ENCODE data around the gene SPPL2C. TPM values are rescaled to one million over a fixed set of nuclear protein-coding genes. Genes with fewer than 3 reads are reported as not detected.

Gene SPPL2C
- polyA plus RNA-seq, 3 donors = not detected

Other genes with a start within 250 kb of the SPPL2C start
- under 1 TPM in 1 of 3 donors, not detected in 2; 0.39 TPM for gene CRHR1, start 60.6 kb upstream of the SPPL2C start, polyA plus RNA-seq (ENCODE audit: insufficient read length in 3 of 3)
- 1 to 10 TPM; 7.1 to 8.1 (median 7.4) TPM for gene MAPT, start 49.7 kb downstream of the SPPL2C start, polyA plus RNA-seq (ENCODE audit: insufficient read length in 3 of 3)
- gene STH, start 154.4 kb downstream of the SPPL2C start, polyA plus RNA-seq (ENCODE audit: insufficient read length in 3 of 3) = not detected

Measured in renal cortex interstitium (tissue), 3 donors.